RWPE1 (cell line): Measurements from ENCODE around the gene CPA3.

Experiments used
- CTCF ChIA-PET: fragments of 350-600 bp; sonication (Branson Sonifier 250); formaldehyde crosslinking; extraction: SDS; loops from one replicate; lab custom pipeline; 2021; lab: Yijun Ruan, JAX
- POLR2A ChIA-PET: fragments of 400-600 bp; formaldehyde crosslinking; extraction: SDS; loops from one replicate; lab custom pipeline; 2020; ENCODE audit warnings: antibody characterized with exemption; ENCODE audit not compliant: low non-redundant PET; lab: Yijun Ruan, JAX
- DNase-seq: peaks from one replicate; pipeline ENCODE4 v3.0.0; 2012; ENCODE audit warnings: low spot score
- H3K27ac ChIP-seq: fragments of 450-650 bp; 2 replicates; pipeline ENCODE4 v1.5.1; 2017
- TF ChIP-seq, protein P1 (sequence below): fragments of 450-650 bp; conservative IDR thresholded peaks from 2 replicates; pipeline ENCODE4 v1.5.1; 2017; ENCODE audit warnings: low read depth, mild to moderate bottlenecking

Gene CPA3

DNA sequence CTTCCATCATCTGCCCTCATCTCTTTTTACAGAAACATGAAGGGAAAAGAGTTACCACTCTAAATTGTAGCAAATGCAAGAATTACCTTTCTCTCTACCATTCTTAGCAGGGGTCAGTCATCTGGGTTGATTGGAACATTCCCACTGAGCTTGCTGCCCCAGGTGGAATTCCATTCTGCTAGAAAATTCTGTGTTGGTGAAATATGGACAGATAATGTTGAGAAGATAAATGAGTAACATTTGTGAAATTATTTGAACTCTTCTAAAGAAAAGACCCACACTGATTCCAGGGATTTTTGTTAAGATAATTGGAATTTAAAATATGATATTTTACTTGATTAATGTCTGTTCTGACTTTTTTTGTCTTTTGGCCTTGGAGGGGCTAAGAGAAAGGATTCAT lies 11.0 kb upstream of the CPA3 start:
- no peak overlapping the region for H3K27ac ChIP-seq
- no peak for DNase-seq
- ChIA-PET POLR2A (no interaction called here), CTCF (interaction anchor here (0.6 kb wide), 1 partner anchor 8 kb away, joined by 3 read pairs; no protein-coding TSS in a partner anchor)
- TF ChIP-seq, protein P1, sequence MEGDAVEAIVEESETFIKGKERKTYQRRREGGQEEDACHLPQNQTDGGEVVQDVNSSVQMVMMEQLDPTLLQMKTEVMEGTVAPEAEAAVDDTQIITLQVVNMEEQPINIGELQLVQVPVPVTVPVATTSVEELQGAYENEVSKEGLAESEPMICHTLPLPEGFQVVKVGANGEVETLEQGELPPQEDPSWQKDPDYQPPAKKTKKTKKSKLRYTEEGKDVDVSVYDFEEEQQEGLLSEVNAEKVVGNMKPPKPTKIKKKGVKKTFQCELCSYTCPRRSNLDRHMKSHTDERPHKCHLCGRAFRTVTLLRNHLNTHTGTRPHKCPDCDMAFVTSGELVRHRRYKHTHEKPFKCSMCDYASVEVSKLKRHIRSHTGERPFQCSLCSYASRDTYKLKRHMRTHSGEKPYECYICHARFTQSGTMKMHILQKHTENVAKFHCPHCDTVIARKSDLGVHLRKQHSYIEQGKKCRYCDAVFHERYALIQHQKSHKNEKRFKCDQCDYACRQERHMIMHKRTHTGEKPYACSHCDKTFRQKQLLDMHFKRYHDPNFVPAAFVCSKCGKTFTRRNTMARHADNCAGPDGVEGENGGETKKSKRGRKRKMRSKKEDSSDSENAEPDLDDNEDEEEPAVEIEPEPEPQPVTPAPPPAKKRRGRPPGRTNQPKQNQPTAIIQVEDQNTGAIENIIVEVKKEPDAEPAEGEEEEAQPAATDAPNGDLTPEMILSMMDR, result no peak

DNA sequence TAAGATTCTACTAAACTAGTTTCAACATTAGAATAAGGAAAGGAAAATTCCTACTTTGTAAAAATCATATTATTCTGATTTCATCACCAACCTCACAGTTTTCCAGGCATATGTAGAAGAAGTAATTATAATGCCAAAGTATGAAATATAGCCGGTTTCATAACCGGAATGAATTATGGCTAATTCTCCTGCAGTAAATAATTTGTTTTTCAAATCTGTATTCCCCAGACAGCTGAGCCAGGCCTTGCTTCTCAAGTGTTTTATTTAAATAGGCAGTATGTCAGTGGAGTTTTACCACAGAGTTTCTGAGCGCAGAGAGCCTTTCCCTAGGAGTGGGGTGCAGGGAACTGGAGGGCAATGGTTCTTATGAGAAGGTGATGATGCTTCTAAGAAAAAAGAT lies 8.7 kb upstream of the CPA3 start:
- DNase-seq, result no peak
- TF ChIP-seq, protein P1, result no peak
- CTCF ChIA-PET, result no interaction called here

DNA sequence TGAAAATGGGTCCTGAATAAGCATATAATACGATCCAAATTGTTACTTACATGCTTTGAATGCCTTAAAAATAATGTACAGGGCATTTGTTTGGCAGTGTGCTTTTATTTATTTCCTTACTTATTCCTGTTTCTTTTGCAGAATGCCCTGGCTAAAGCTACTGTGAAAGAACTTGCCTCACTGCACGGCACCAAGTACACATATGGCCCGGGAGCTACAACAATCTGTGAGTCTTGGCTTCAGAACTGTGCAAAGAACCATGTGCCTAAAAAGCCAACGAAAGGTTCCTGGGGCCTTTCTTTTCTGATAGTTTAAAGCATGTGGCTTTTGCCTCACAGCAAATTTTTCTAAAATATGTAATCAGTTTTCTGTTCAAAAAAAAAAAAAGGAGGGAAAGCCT lies 7.8 kb upstream of the CPA3 start:
- ChIA-PET CTCF (interaction anchor here (0.6 kb wide), 1 partner anchor 68 kb away, joined by 3 read pairs; no protein-coding TSS in a partner anchor), POLR2A (no interaction called here)
- no peak overlapping the region for H3K27ac ChIP-seq
- DNase-seq, result no peak
- TF ChIP-seq, protein P1, result no peak

More for the DNA sequence above, 8.7 kb upstream of the CPA3 start:
- POLR2A ChIA-PET, result no interaction called here
- H3K27ac ChIP-seq, result no peak overlapping the region

DNA sequence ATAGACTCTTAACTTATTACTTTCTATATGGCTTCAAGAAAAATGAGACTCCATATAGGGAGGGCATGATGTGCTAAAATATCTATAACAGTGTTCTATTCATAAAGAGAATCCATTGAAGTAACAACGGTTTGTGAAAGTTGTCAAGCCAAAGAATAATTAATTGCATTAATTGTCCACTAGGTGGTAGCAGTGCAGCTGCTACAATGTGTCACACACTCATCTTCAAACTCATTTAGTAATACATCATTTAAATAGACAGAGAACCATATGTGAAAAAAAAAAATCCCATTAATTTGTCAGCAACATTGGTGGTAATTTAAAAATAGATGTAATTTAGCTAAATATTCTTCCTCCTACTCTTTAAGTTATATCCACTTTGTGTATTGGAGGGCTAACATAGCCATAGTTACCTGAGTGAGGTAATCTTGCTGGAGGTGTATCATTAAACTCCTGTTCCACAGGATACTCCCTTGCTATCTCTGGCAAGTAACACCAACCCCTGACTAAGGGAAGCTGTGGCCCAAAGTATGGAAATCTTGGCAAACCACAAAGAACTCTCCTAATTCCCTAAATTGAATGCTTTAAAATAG lies 3.7 kb upstream of the CPA3 start:
- peak; percentile 35 for DNase-seq
- TF ChIP-seq, protein P1, result peak; percentile 83
- ChIA-PET CTCF (interaction anchor here (0.6 to 2.9 kb wide), 10 partner anchors 26 to 607 kb away, joined by 3 to 10 read pairs (median 3); no protein-coding TSS in a partner anchor), POLR2A (no interaction called here)
- no peak overlapping the region for H3K27ac ChIP-seq

DNA sequence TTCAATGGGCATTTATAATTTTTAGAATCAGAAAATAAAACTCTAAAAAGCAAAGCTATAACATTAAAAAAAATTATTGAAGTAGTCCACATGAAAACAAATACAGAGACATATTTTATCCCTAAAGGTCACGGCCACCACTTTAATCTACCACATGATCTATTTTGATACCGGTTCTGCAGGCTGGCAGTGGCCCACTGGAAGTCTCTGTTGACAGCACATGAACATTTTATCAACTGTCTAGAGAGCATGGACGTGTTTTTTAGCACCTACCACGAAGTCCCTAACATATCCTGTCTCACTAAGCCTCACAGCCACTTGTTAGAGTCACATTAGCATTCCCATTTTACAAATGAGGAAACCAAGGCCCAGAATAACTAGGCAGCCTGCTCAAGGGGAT lies 1.8 kb upstream of the CPA3 start:
- ChIA-PET CTCF (interaction anchor here (1.6 to 2.9 kb wide), 2 partner anchors 81 to 92 kb away, joined by 6 to 9 read pairs; no protein-coding TSS in a partner anchor), POLR2A (no interaction called here)
- H3K27ac ChIP-seq, result no peak overlapping the region
- no peak for DNase-seq
- TF ChIP-seq, protein P1, result no peak

DNA sequence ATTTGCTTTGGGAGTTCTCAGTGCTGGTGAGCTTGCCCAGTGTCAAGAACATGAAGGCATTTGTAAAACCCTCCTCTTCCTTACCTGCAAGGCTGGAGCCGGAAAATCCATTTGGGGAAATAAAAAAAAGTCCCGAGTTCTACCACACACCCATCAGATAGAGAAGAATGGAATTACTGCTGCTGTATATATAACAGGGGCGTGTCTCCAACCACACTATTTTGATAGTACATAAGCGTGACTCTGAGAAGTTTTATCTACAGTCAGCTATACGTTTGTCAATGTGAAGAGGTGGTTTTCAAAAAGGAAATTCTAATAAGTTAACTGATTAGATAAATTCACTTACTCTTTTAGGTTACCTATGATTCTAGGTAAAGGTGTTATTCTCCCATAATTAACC lies 1.3 kb upstream of the CPA3 start:
- POLR2A ChIA-PET, result no interaction called here
- no peak overlapping the region for H3K27ac ChIP-seq
- DNase-seq, result no peak
- CTCF ChIA-PET, result interaction anchor here (2.9 kb wide), 1 partner anchor 80 kb away, joined by 9 read pairs; no protein-coding TSS in a partner anchor
- TF ChIP-seq, protein P1, result no peak
